ENCODE data around the gene HOXD3.

HOXD3 gene

GRCh38 chr2:176114930-176115625, 42.0 kb upstream of the HOXD3 start:
- TF ChIP-seq SIN3A (IDR thresholded peaks at IDR 0.05; ENCODE audit: borderline replicate concordance, insufficient read depth, low read length) (no peak), REST (IDR thresholded peaks at IDR 0.05; ENCODE audit: insufficient read depth in 1 of 2, low read depth in 2 of 2, low read length in 2 of 2) (no peak), TAF1 (IDR thresholded peaks at IDR 0.05; ENCODE audit: borderline replicate concordance, insufficient read depth, low read length) (no peak), POLR2AphosphoS5 (IDR thresholded peaks at IDR 0.05; ENCODE audit: low read depth, low read length) (no peak), FOXP2 (optimal IDR thresholded peaks at IDR 0.05; ENCODE audit: borderline replicate concordance, extremely low read depth, extremely low read length, insufficient read depth) (no peak)

DNA sequence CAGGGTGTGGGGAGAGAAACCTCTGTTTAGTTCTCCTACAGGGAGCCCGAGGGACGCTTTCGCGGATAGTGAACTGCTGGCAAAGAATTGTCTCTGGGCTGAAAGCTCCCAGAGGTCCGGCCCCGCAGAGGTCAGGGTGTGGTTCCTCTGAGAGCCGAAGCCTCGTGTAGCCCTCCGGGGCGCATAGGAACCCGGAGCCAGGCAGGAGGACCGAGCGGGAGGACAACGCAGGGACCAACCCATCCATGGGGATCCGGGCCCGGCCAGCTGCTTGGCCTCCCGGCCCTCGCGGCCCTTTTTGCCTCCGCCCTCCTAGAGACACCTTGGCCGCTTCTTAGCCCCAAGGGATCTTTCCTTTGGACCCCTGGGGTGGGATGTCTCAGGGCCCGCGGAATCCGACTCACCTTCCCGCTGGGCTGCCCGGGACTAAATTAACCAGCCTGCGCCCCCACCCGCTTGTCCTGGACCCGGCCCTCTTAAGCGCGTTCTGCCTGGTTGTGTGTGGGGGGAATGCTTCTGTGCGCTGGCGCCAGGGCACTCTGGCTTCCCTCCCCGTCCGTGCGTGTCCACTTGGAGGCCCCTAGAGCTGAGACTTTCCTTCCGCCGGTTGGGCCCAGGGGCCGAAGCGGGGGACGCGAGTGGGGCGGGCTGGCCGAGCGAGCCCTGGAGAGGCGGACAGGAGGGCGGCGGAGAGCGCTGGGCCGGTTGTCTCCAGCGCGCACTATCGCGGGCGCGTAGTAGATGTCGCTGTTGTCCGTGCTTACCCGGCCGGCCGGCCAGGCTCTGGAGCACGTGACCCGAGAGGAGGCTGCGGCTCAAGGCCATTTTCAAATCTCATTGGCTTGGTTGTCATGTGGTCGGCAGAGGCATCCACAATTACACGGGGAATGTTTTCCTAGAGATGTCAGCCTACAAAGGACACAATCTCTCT, 41.0 kb upstream of the HOXD3 start, which contains the start of gene HOXD10:
Gene HOXD10, plus strand, starts transcription at position 896 of the 931 bp plus-strand sequence. CDS start 56 bp downstream, outside the sequence.
- TF ChIP-seq REST (IDR thresholded peaks at IDR 0.05; ENCODE audit: insufficient read depth in 1 of 2, low read depth in 2 of 2, low read length in 2 of 2), result no peak
- no peak for TF ChIP-seq POLR2AphosphoS5 (IDR thresholded peaks at IDR 0.05; ENCODE audit: low read depth, low read length)
- TF ChIP-seq FOXP2 (optimal IDR thresholded peaks at IDR 0.05; ENCODE audit: borderline replicate concordance, extremely low read depth, extremely low read length, insufficient read depth), result no peak
- TF ChIP-seq TAF1 (IDR thresholded peaks at IDR 0.05; ENCODE audit: borderline replicate concordance, insufficient read depth, low read length), result no peak
- no peak for TF ChIP-seq SIN3A (IDR thresholded peaks at IDR 0.05; ENCODE audit: borderline replicate concordance, insufficient read depth, low read length)

DNA sequence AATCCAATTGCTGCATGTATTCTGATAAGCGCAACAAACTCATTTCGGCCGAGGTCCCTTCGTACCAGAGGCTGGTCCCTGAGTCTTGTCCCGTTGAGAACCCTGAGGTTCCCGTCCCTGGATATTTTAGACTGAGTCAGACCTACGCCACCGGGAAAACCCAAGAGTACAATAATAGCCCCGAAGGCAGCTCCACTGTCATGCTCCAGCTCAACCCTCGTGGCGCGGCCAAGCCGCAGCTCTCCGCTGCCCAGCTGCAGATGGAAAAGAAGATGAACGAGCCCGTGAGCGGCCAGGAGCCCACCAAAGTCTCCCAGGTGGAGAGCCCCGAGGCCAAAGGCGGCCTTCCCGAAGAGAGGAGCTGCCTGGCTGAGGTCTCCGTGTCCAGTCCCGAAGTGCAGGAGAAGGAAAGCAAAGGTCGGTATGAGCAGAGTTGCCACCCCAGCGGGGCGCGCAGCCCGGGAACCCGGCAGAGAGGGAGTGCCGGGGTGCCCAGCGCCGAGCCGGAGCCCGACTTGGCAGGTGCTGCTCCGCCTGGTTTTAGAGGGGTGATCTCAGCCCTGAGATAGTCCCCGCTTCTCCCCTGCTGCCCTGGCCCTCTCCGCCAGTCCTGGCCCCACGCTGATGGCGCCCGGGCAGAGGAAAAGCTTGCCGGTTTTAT, 39.8 kb upstream of the HOXD3 start:
- TF ChIP-seq REST (IDR thresholded peaks at IDR 0.05; ENCODE audit: insufficient read depth in 1 of 2, low read depth in 2 of 2, low read length in 2 of 2), result no peak
- TF ChIP-seq FOXP2 (optimal IDR thresholded peaks at IDR 0.05; ENCODE audit: borderline replicate concordance, extremely low read depth, extremely low read length, insufficient read depth), result no peak
- TF ChIP-seq SIN3A (IDR thresholded peaks at IDR 0.05; ENCODE audit: borderline replicate concordance, insufficient read depth, low read length), result no peak

- no peak for TF ChIP-seq TAF1 (IDR thresholded peaks at IDR 0.05; ENCODE audit: borderline replicate concordance, insufficient read depth, low read length)
- no peak for TF ChIP-seq POLR2AphosphoS5 (IDR thresholded peaks at IDR 0.05; ENCODE audit: low read depth, low read length)
- no peak for TF ChIP-seq SIN3A (IDR thresholded peaks at IDR 0.05; ENCODE audit: borderline replicate concordance, insufficient read depth, low read length)
- no peak for TF ChIP-seq REST (IDR thresholded peaks at IDR 0.05; ENCODE audit: insufficient read depth in 1 of 2, low read depth in 2 of 2, low read length in 2 of 2)
- TF ChIP-seq FOXP2 (optimal IDR thresholded peaks at IDR 0.05; ENCODE audit: borderline replicate concordance, extremely low read depth, extremely low read length, insufficient read depth), result no peak
Measured at GRCh38 chr2:176117823-176118371, 39.2 kb upstream of the HOXD3 start.

Data from PFSK-1 (cell line).